A549 (cell line): ENCODE results near the gene BRF1. TPM values are rescaled to one million over a fixed set of nuclear protein-coding genes. Genes with fewer than 3 reads are reported as not detected.
A peak's percentile ranks its signal among the peaks of the same experiment; 100 is the strongest.

Source experiments
- ATAC-seq, 2 experiments: fragments of 200-7000 bp in 1 of 2; fragments of >200 bp in 1 of 2; cut with Nextera tagmentation in 1 of 2; cut with Tn5 transposase in 1 of 2; 3 replicates each; pipeline versions ENCODE4 v1.8.0 to v1.9.1; 2018 to 2020; ENCODE audit warnings: mild to moderate bottlenecking in 1 of 2, moderate library complexity in 1 of 2
- CTCF ChIA-PET: fragments of 300-600 bp; sonication (Branson Sonifier 250); formaldehyde crosslinking; extraction: SDS; loops from one replicate; lab custom pipeline; 2021; ENCODE audit warnings: antibody characterized with exemption, inconsistent platforms; lab: Yijun Ruan, JAX
- POLR2A ChIA-PET: fragments of 350-600 bp; formaldehyde crosslinking; extraction: SDS; loops from one replicate; lab custom pipeline; 2021; ENCODE audit warnings: antibody characterized with exemption, inconsistent platforms; lab: Yijun Ruan, JAX
- DNase-seq, 2 experiments: peaks; one replicate each; pipeline versions ENCODE4 v3.0.0 to v3.0.0-alpha.2; 2011 to 2016; ENCODE audit warnings: low read depth in 1 of 2, low spot score in 1 of 2
- FAIRE-seq: peaks from 2 replicates; lab custom pipeline; 2011; peaks lifted over from hg19 to GRCh38; lab: Jason Lieb, UNC
- H3K27ac ChIP-seq, 2 experiments: fragments of >200 bp; sonication (Bioruptor Twin); formaldehyde crosslinking; 3 replicates each; pipeline ENCODE4 v1.5.1; 2016 to 2017
- H3K4me1 ChIP-seq: fragments of >200 bp; sonication (Bioruptor Twin); formaldehyde crosslinking; 3 replicates; pipeline ENCODE4 v1.6.1; 2016
- H3K4me2 ChIP-seq: fragments of >200 bp; sonication (Bioruptor Twin); formaldehyde crosslinking; 3 replicates; pipeline ENCODE4 v1.6.1; 2016
- H3K4me3 ChIP-seq: fragments of >200 bp; sonication (Bioruptor Twin); formaldehyde crosslinking; 3 replicates; pipeline ENCODE4 v1.5.1; 2016
- H3K9me3 ChIP-seq: fragments of >200 bp; sonication (Bioruptor Twin); formaldehyde crosslinking; 3 replicates; pipeline ENCODE4 v1.6.1; 2016
- BCL3 ChIP-seq: fragments of >200 bp; sonication (Bioruptor Twin); formaldehyde crosslinking; IDR thresholded peaks from 3 replicates; pipeline ENCODE4 v1.6.1; 2016
- CEBPB ChIP-seq, 2 experiments: fragments of >200 bp in 1 of 2; sonication (Bioruptor Twin) in 1 of 2; formaldehyde crosslinking in 1 of 2; IDR thresholded peaks; 2 replicates each; pipeline ENCODE4 v1.6.1; 2012 to 2016
- EP300 ChIP-seq, 2 experiments: fragments of >200 bp; sonication (Bioruptor Twin); formaldehyde crosslinking; IDR thresholded peaks; 2 replicates in 1 of 2; 3 replicates in 1 of 2; pipeline ENCODE4 v1.6.1; 2016 to 2017
- HMGXB4 ChIP-seq: fragments of 250-450 bp; sonication (Bioruptor Pico); IDR thresholded peaks from 2 replicates; pipeline ENCODE4 v1.5.0; 2021; ENCODE audit warnings: mild to moderate bottlenecking, moderate library complexity, borderline replicate concordance
- HOXB13 ChIP-seq: fragments of 250-450 bp; sonication (Bioruptor Pico); IDR thresholded peaks from 2 replicates; pipeline ENCODE4 v1.5.0; 2020; ENCODE audit warnings: low read depth, mild to moderate bottlenecking, moderate library complexity
- HOXB5 ChIP-seq: fragments of 250-450 bp; sonication (Bioruptor Pico); IDR thresholded peaks from 2 replicates; pipeline ENCODE4 v1.5.0; 2020; ENCODE audit warnings: mild to moderate bottlenecking, moderate library complexity
- JUN ChIP-seq, 2 experiments: fragments of >200 bp; sonication (Bioruptor Twin); formaldehyde crosslinking; IDR thresholded peaks; 2 replicates in 1 of 2; 3 replicates in 1 of 2; pipeline ENCODE4 v1.6.1; 2016 to 2017
- MAFK ChIP-seq: fragments of 450-650 bp; IDR thresholded peaks from 2 replicates; pipeline ENCODE4 v1.6.1; 2014; ENCODE audit not compliant: partially characterized antibody
- MAX ChIP-seq: IDR thresholded peaks from 2 replicates; pipeline ENCODE4 v1.6.1; 2012
- NR3C1 ChIP-seq: fragments of >200 bp; sonication (Bioruptor Twin); formaldehyde crosslinking; IDR thresholded peaks from 3 replicates; pipeline ENCODE4 v1.6.1; 2017
- RAD21 ChIP-seq, 2 experiments: fragments of >200 bp in 1 of 2; sonication (Bioruptor Twin) in 1 of 2; formaldehyde crosslinking in 1 of 2; IDR thresholded peaks in 1 of 2; conservative IDR thresholded peaks in 1 of 2; 2 replicates in 1 of 2; 3 replicates in 1 of 2; pipeline ENCODE4 v1.6.1; 2012 to 2018; ENCODE audit warnings: inconsistent platforms in 1 of 2
- REST ChIP-seq: fragments of 200-600 bp; sonication (generic); IDR thresholded peaks from 2 replicates; pipeline ENCODE4 v1.6.1; 2016; ENCODE audit warnings: antibody characterized with exemption, mild to moderate bottlenecking, moderate library complexity
- RNF2 ChIP-seq: fragments of 200-600 bp; sonication (generic); IDR thresholded peaks from 2 replicates; pipeline ENCODE4 v1.6.1; 2016; ENCODE audit warnings: low read depth, mild to moderate bottlenecking, antibody characterized with exemption, moderate library complexity, borderline replicate concordance
- SREBF2 ChIP-seq: fragments of 450-650 bp; IDR thresholded peaks from 2 replicates; pipeline ENCODE4 v1.6.1; 2014; ENCODE audit warnings: mild to moderate bottlenecking, moderate library complexity
- ZNF302 ChIP-seq: fragments of 250-450 bp; sonication (Bioruptor Pico); IDR thresholded peaks from 2 replicates; pipeline ENCODE4 v1.9.0; 2021; ENCODE audit warnings: inconsistent platforms, mild to moderate bottlenecking, moderate library complexity
- ZSCAN20 ChIP-seq: fragments of 250-450 bp; sonication (Bioruptor Pico); IDR thresholded peaks from 2 replicates; pipeline ENCODE4 v1.8.0; 2022; ENCODE audit warnings: mild to moderate bottlenecking, moderate library complexity
- WGBS: methylation state at CpG from one replicate; pipeline ENCODE4 v1.1.6; 2017; ENCODE audit errors: missing lambda C conversion rate; 5-methylcytosine and 5-hydroxymethylcytosine counted together
- polyA plus RNA-seq, 4 experiments: library from polyadenylated mRNA; depleted of rRNA in 3 of 4; stranded (reverse); fragments of >200 nt; fragmentation: RNase III in 1 of 4; extraction: RNeasy Plus Mini Kit Qiagen cat#74134 plus additional on column Dnase treatment in 1 of 4; gene quantifications; 2 replicates in 3 of 4; 3 replicates in 1 of 4; pipeline ENCODE4 v1.2.3, GENCODE V29; 2011 to 2017

Gene BRF1
- polyA plus RNA-seq, 2 of the 4 experiments (the other 2 are of a cell fraction): 8.5 to 25.7 TPM

- no peak overlapping the region for H3K4me3 ChIP-seq
- TF ChIP-seq REST (no peak), EP300 (IDR thresholded peaks at IDR 0.05) (no peak), HOXB13 (no peak), RNF2 (no peak), SREBF2 (no peak), NR3C1 (no peak), HOXB5 (no peak), CEBPB (IDR thresholded peaks at IDR 0.05) (no peak), BCL3 (no peak)
- TF ChIP-seq, all 56 proteins: peak for 0
- Histone ChIP-seq H3K27ac (no peak overlapping the region), H3K9me3 (no peaks in the 10 kb centered on the region), H3K4me2 (no peak overlapping the region), H3K4me1 (peaks cover 34% of the 10 kb centered on the region)
- WGBS: 91% methylated on average over 21 of the region's 25 CpGs
- ChIA-PET CTCF (interaction anchor here (1.4 to 1.9 kb wide), 2 partner anchors 118 to 146 kb away, joined by 3 to 4 read pairs; no protein-coding TSS in a partner anchor), POLR2A (no interaction called here)
- DNase-seq (no peak), ATAC-seq (no peak), FAIRE-seq (no peak)
Measured at GRCh38 chr14:105207996-105208737, 92.6 kb downstream of the BRF1 start.

- ATAC-seq (peak; percentile 9 to 19; a peak in 3 of 6 replicates), FAIRE-seq (no peak), DNase-seq (peak in 1 of 2 experiments; percentile 55)
- peaks cover 36% of the 10 kb centered on the region for H3K4me1 ChIP-seq
- ChIA-PET POLR2A (no interaction called here), CTCF (interaction anchor here (0.5 to 1.5 kb wide), 3 partner anchors 36 to 166 kb away, joined by 4 read pairs; no protein-coding TSS in a partner anchor)
- TF ChIP-seq RAD21 (conservative IDR thresholded peaks at IDR 0.05 in 1 of 2, IDR thresholded peaks at IDR 0.05 in 1 of 2) (no peak), JUN (IDR thresholded peaks at IDR 0.05) (no peak), ZNF302 (CRISPR knock-in tag) (no peak), HMGXB4 (no peak), MAX (no peak), MAFK (no peak), ZSCAN20 (CRISPR knock-in tag) (no peak)
- no peaks in the 10 kb centered on the region for H3K9me3 ChIP-seq
- peak overlapping the region in 1 of 2 experiments; percentile 27; a peak in 2 of 6 replicates for H3K27ac ChIP-seq
- H3K4me2 ChIP-seq: no peak overlapping the region
- WGBS: 69% methylated on average over 7 of the region's 13 CpGs
- H3K4me3 ChIP-seq: no peak overlapping the region
Measured at GRCh38 chr14:105207460-105207901, 93.3 kb downstream of the BRF1 start.
